H9 (cell line): ENCODE measurements around the gene USP36. TPM values are rescaled to one million over a fixed set of nuclear protein-coding genes. Genes with fewer than 3 reads are reported as not detected.

Experiments used
- DNase-seq: peaks from one replicate; pipeline ENCODE4 v3.0.0-alpha.2; 2017
- H2AFZ ChIP-seq: one replicate; pipeline ENCODE4 v1.6.1; 2013; ENCODE audit warnings: mild to moderate bottlenecking, low read length, control low read depth, moderate library complexity
- H2AK5ac ChIP-seq: 2 replicates; pipeline ENCODE4 v1.6.1; 2013; ENCODE audit warnings: low read length, control low read depth, mixed read lengths; ENCODE audit not compliant: insufficient read length
- H2BK120ac ChIP-seq: one replicate; pipeline ENCODE4 v1.6.1; 2013; ENCODE audit warnings: low read depth, mild to moderate bottlenecking, low read length, control low read depth, inconsistent platforms; ENCODE audit not compliant: poor library complexity, severe bottlenecking
- H2BK12ac ChIP-seq: 2 replicates; pipeline ENCODE4 v1.6.1; 2013; ENCODE audit warnings: low read length, control low read depth, mixed read lengths, low read depth; ENCODE audit not compliant: insufficient read length
- H2BK15ac ChIP-seq: 2 replicates; pipeline ENCODE4 v1.6.1; 2013; ENCODE audit warnings: low read depth, low read length, control low read depth
- H2BK20ac ChIP-seq: one replicate; pipeline ENCODE4 v1.6.1; 2013; ENCODE audit warnings: low read depth, mild to moderate bottlenecking, low read length, control low read depth, inconsistent platforms; ENCODE audit not compliant: poor library complexity, severe bottlenecking
- H2BK5ac ChIP-seq: 2 replicates; pipeline ENCODE4 v1.6.1; 2013; ENCODE audit warnings: low read length, control low read depth, mixed read lengths; ENCODE audit not compliant: insufficient read length
- H3K14ac ChIP-seq: 2 replicates; pipeline ENCODE4 v1.6.1; 2013; ENCODE audit warnings: low read length, control low read depth; ENCODE audit not compliant: insufficient read depth
- H3K18ac ChIP-seq: 2 replicates; pipeline ENCODE4 v1.6.1; 2013; ENCODE audit warnings: low read depth, mild to moderate bottlenecking, mixed read lengths, low read length, control low read depth; ENCODE audit not compliant: insufficient read length
- H3K23ac ChIP-seq: 2 replicates; pipeline ENCODE4 v1.6.1; 2013; ENCODE audit warnings: low read length, control low read depth, mixed read lengths, low read depth; ENCODE audit not compliant: insufficient read length
- H3K23me2 ChIP-seq: 2 replicates; pipeline ENCODE4 v1.6.1; 2013; ENCODE audit warnings: low read depth, mild to moderate bottlenecking, mixed read lengths, low read length, control low read depth; ENCODE audit not compliant: insufficient read length, poor library complexity, severe bottlenecking
- H3K27ac ChIP-seq: 2 replicates; pipeline ENCODE4 v1.5.1; 2013; ENCODE audit warnings: low read length, control low read depth, mixed read lengths, low read depth; ENCODE audit not compliant: insufficient read length
- H3K27me3 ChIP-seq: 2 replicates; pipeline ENCODE4 v1.6.1; 2013; ENCODE audit warnings: low read length, control low read depth, inconsistent platforms; ENCODE audit not compliant: insufficient read depth
- H3K4ac ChIP-seq: 2 replicates; pipeline ENCODE4 v1.6.1; 2013; ENCODE audit warnings: low read depth, mild to moderate bottlenecking, control low read depth, inconsistent platforms, low read length, moderate library complexity
- H3K4me1 ChIP-seq: 2 replicates; pipeline ENCODE4 v1.6.1; 2013; ENCODE audit warnings: low read length, control low read depth, inconsistent platforms; ENCODE audit not compliant: insufficient read depth
- H3K4me2 ChIP-seq: 2 replicates; pipeline ENCODE4 v1.6.1; 2013; ENCODE audit warnings: low read length, control low read depth, mixed read lengths; ENCODE audit not compliant: insufficient read length, insufficient read depth
- H3K56ac ChIP-seq: 2 replicates; pipeline ENCODE4 v1.6.1; 2013; ENCODE audit warnings: low read depth, mild to moderate bottlenecking, mixed read lengths, low read length, control low read depth; ENCODE audit not compliant: insufficient read length
- H3K79me1 ChIP-seq: 2 replicates; pipeline ENCODE4 v1.6.1; 2013; ENCODE audit warnings: low read depth, mild to moderate bottlenecking, moderate library complexity, low read length, control low read depth, inconsistent platforms; ENCODE audit not compliant: insufficient read depth, poor library complexity, severe bottlenecking
- H3K79me2 ChIP-seq: 2 replicates; pipeline ENCODE4 v1.6.1; 2013; ENCODE audit warnings: low read length, control low read depth, inconsistent platforms; ENCODE audit not compliant: insufficient read depth
- H3K9ac ChIP-seq: 2 replicates; pipeline ENCODE4 v1.6.1; 2013; ENCODE audit warnings: low read length, control low read depth, mixed read lengths; ENCODE audit not compliant: insufficient read length; ENCODE audit errors: extremely low read depth
- H3K9me3 ChIP-seq: one replicate; pipeline ENCODE4 v1.6.1; 2013; ENCODE audit warnings: low read depth, low read length, inconsistent platforms; ENCODE audit not compliant: control insufficient read depth
- H3T11ph ChIP-seq: one replicate; pipeline ENCODE4 v1.6.1; 2013; ENCODE audit warnings: mild to moderate bottlenecking, low read length, control low read depth, inconsistent platforms
- H4K20me1 ChIP-seq: one replicate; pipeline ENCODE4 v1.6.1; 2013; ENCODE audit not compliant: control insufficient read depth, insufficient read length, insufficient read depth
- H4K5ac ChIP-seq: 2 replicates; pipeline ENCODE4 v1.6.1; 2013; ENCODE audit warnings: low read depth, mild to moderate bottlenecking, mixed read lengths, low read length, control low read depth; ENCODE audit not compliant: insufficient read length
- H4K8ac ChIP-seq: replicated peaks from 2 replicates; pipeline ENCODE4 v1.6.1; 2013; ENCODE audit warnings: low read length, control low read depth, mixed read lengths, low read depth; ENCODE audit not compliant: insufficient read length
- H4K91ac ChIP-seq: 2 replicates; pipeline ENCODE4 v1.6.1; 2013; ENCODE audit warnings: low read depth, mild to moderate bottlenecking, moderate library complexity, mixed read lengths, low read length, control low read depth; ENCODE audit not compliant: insufficient read length
- H3K27ac Mint-ChIP-seq, 3 experiments: 2 replicates in 2 of 3; 3 replicates in 1 of 3; pipeline ENCODE4 v1.8.0; 2020 to 2021; ENCODE audit warnings: mixed read lengths in 3 of 3, mild to moderate bottlenecking in 1 of 3, moderate library complexity in 1 of 3
- H3K27me3 Mint-ChIP-seq: 2 replicates; pipeline ENCODE4 v1.8.0; 2021; ENCODE audit warnings: low read depth, mild to moderate bottlenecking, moderate library complexity, mixed read lengths
- H3K36me3 Mint-ChIP-seq, 3 experiments: 2 replicates in 2 of 3; 3 replicates in 1 of 3; pipeline ENCODE4 v1.8.0; 2020 to 2021; ENCODE audit warnings: low read depth in 3 of 3, mixed read lengths in 3 of 3; ENCODE audit not compliant: insufficient read depth in 1 of 3
- H3K4me1 Mint-ChIP-seq, 2 experiments: 2 replicates each; pipeline ENCODE4 v1.8.0; 2020; ENCODE audit warnings: mixed read lengths in 2 of 2
- H3K4me3 Mint-ChIP-seq, 2 experiments: 2 replicates in 1 of 2; 3 replicates in 1 of 2; pipeline ENCODE4 v1.8.0; 2020 to 2021; ENCODE audit warnings: mild to moderate bottlenecking in 2 of 2, mixed read lengths in 2 of 2, moderate library complexity in 1 of 2
- H3K9me3 Mint-ChIP-seq, 2 experiments: 2 replicates in 1 of 2; 3 replicates in 1 of 2; pipeline ENCODE4 v1.8.0; 2020; ENCODE audit warnings: mild to moderate bottlenecking in 2 of 2, mixed read lengths in 2 of 2, moderate library complexity in 1 of 2
- WGBS: extraction: QIAGEN DNeasy Blood & Tissue Kit; methylation state at CpG from one replicate; pipeline ENCODE4 v1.1.7; 2013; ENCODE audit warnings: missing lambda C conversion rate, low lambda C conversion rate, mixed read lengths; ENCODE audit not compliant: insufficient read length; ENCODE audit errors: extremely low coverage; 5-methylcytosine and 5-hydroxymethylcytosine counted together
- total RNA-seq: library from RNA; stranded (reverse); gene quantifications from 2 replicates; pipeline ENCODE4 v1.2.1, GENCODE V29; 2021
- TF ChIP-seq, protein P1 (sequence below): fragments of 200-600 bp; sonication (generic); conservative IDR thresholded peaks from 3 replicates; pipeline ENCODE4 v1.8.0; 2021; ENCODE audit warnings: antibody characterized with exemption, mild to moderate bottlenecking

The USP36 gene
- total RNA-seq, 1 experiment from 2014 or later, result 106 TPM

DNA sequence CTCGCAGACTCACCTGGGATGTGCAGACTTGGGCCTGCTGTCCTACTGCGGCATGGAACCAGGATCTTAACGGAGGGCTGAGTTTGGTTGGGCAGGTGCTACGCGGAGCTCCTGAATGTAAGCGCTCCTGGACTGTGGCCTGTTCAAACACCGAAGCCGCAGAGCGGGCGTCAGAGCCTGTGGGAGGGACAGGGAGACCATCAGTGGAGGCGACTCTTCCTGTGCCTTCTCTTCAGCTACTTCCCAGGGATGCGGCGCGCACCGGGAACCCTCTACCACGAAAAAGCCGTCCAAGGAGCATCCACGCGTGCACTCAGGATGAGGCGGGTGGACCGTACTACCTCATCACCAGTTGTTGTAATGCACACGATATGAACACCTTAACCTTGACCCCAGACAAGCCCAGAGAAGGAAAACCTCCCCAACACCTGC, 2.0 kb downstream of the USP36 start:
- H2BK5ac ChIP-seq, result no peak overlapping the region
- H3K4me3 Mint-ChIP-seq, result peak overlapping the region; percentile 89 to 91
- H4K8ac ChIP-seq, result no peak overlapping the region
- WGBS, result no CpG with 5 or more reads among the region's 22 CpGs
- H3K9me3 ChIP-seq, result no peaks in the 10 kb centered on the region
- H3K27me3 ChIP-seq, result no peaks in the 10 kb centered on the region
- H3K79me1 ChIP-seq, result peaks cover 3% of the 10 kb centered on the region
- TF ChIP-seq, protein P1, sequence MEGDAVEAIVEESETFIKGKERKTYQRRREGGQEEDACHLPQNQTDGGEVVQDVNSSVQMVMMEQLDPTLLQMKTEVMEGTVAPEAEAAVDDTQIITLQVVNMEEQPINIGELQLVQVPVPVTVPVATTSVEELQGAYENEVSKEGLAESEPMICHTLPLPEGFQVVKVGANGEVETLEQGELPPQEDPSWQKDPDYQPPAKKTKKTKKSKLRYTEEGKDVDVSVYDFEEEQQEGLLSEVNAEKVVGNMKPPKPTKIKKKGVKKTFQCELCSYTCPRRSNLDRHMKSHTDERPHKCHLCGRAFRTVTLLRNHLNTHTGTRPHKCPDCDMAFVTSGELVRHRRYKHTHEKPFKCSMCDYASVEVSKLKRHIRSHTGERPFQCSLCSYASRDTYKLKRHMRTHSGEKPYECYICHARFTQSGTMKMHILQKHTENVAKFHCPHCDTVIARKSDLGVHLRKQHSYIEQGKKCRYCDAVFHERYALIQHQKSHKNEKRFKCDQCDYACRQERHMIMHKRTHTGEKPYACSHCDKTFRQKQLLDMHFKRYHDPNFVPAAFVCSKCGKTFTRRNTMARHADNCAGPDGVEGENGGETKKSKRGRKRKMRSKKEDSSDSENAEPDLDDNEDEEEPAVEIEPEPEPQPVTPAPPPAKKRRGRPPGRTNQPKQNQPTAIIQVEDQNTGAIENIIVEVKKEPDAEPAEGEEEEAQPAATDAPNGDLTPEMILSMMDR, result no peak
- no peak overlapping the region for H3K9ac ChIP-seq
- H3K23ac ChIP-seq, result no peak overlapping the region
- H3K56ac ChIP-seq, result no peak overlapping the region
- H3K4ac ChIP-seq, result no peak overlapping the region
- no peak overlapping the region for H3T11ph ChIP-seq
- H3K27me3 Mint-ChIP-seq, result peaks cover 2% of the 10 kb centered on the region; the same call in 1 of the 2 replicates
- peaks cover 22% of the 10 kb centered on the region in 2 experiments for H3K4me1 Mint-ChIP-seq
- no peak overlapping the region for H3K18ac ChIP-seq
- no peak overlapping the region for H4K91ac ChIP-seq
- peak overlapping the region; percentile 94 for H3K4me2 ChIP-seq
- peaks cover 20% of the 10 kb centered on the region; the same call in 1 of the 2 replicates for H3K79me2 ChIP-seq
- no peak overlapping the region for H4K5ac ChIP-seq
- DNase-seq, result no peak
- no peak overlapping the region for H2BK20ac ChIP-seq
- H3K23me2 ChIP-seq, result peaks cover 4% of the 10 kb centered on the region
- no peak overlapping the region for H2BK120ac ChIP-seq
- no peak overlapping the region for H3K27ac Mint-ChIP-seq
- no peaks in the 10 kb centered on the region for H3K4me1 ChIP-seq
- H4K20me1 ChIP-seq, result no peaks in the 10 kb centered on the region
- no peak overlapping the region for H2AK5ac ChIP-seq
- no peak overlapping the region for H2BK15ac ChIP-seq
- no peaks in the 10 kb centered on the region for H3K9me3 Mint-ChIP-seq
- no peak overlapping the region for H3K27ac ChIP-seq
- no peak overlapping the region for H2BK12ac ChIP-seq
- no peak overlapping the region for H2AFZ ChIP-seq
- no peak overlapping the region for H3K14ac ChIP-seq
- H3K36me3 Mint-ChIP-seq, result peaks cover 32 to 47% (median 43%) of the 10 kb centered on the region in 3 experiments
